Stimulated activated CD8-positive, alpha-beta memory T cell treated with anti-CD3 and anti-CD28 coated beads, Interleukin-4, amount 100 ng/mL, for 48 hours (primary cell): Measurements from ENCODE around the gene NRG2.

Source experiments
- DNase-seq: peaks from one replicate; pipeline ENCODE4 v3.0.0-alpha.2; 2020

The NRG2 gene

DNA sequence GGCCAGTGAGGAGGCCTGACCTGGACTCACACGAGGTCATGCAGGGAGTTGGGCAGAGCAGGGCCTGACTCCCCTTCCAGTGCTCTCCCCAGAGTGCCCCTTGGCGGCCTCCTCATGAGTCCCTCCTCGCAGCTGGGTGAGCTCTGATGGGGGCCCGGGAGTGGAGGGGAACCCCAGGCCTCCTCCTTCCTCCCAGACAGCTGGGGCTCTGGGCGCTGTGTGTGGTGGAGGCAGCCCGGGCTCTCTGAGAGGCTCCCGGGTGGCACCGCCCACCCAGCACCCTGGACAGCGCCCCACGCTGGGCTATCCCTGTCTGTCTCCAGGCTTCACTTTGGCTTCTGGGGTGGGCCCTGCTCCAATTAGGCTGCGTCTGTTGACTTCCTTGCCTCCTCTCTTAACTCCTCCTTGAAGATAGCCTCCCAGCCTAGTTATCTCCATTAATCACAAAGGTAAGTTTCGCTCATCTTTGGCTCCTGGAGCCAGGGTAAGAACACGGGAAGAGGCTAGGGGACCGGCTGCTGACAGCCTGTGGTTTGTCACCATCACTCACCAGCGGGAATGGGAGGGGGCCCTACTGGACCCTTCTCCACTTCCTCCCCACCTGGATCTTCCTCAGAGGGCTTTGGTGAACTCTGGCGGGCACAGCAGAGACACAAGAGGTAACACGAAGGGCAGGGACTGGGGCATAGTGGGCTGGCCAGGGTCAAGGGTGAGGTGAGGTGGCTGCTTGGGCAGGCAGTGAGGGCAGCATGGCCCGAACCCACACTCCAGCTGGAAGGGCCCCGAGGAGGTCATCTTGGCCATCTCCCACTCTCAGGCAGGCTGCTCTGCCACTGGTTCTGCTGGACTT, 234.4 kb downstream of the NRG2 start:
- DNase-seq: peak; percentile 66

DNA sequence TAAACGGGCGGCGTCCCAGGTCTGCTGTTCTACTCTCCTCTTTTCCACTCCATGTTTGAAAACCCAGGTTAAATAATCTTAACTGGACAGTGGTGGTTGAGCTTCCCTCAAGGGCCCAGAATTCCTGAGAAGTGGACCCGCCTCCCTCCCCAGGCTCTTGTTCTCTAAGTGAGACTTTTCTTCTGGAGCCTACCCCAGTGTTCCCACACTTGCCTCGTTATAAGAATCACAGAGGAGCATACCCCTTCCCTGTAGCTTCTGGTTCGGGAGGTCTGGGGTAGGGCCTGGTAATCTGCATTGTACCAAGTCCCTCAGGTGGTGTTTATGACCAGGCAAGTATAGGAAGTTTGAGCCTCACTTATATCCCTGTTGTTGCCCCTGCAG, 235.5 kb downstream of the NRG2 start:
- no peak for DNase-seq

DNA sequence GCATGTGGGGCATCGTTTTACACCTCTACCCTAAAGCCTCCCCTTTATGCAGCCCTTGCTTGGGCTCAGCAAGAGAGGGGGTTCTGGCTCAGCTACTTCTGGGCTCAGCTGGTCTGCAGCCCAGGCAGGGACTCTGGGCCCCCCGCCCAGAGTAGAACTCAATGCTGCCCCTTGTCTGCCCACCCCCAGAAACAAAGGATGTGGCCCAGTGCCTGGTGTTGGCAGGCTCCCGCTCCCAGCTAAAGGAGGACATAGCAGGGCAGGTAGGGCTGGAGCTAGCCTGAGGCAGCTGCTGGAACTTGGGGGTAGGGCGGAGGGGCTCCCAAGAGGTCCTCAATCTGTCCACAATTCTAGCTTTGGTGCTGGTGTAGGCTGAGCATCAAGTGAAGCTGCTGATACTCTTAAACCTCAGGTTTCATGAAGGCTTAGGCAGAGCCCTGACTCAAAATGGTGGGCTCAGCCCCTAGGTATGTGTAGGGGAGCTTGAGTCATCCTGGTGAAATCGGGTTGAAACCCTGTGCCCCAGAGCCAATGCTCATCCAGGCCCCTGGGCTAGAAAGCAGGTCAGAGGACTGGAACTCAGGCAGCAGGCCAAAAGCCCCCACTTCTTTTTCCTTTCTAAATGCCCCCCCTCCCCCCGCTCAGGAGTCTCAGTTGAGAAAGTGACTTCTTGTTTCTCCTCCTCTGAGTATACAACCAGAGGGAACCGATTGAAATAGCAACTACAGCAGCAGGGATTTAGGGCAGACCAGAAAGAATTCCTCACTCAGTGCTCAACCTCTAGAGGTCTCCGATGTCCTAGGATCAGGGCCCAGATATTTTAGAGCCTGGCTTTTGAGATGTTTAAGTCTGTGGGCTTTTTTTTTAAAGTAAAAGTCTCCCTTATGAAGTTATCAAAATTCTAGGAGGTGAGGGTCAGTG, 236.1 kb downstream of the NRG2 start:
- no peak for DNase-seq

DNA sequence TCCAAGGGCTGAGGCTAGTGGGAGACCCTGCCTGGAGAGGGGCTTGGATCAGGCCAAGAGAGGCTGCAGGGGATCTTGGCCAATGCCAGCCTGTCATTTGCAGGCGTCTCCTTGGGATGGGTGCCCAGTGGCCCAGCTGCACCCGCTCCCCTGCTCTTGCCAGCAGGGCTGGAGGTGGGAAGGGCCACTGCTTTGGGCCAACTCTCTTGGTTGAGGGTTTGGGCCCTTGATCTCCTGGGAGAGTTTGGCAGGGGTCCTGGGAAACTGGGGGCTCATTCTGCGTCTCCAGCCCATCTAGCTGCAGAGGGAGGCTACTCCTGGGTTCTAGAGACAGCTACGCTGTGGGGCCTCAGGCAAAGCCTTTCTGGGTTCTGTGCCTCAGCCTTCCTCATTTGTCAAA, 237.0 kb downstream of the NRG2 start:
- no peak for DNase-seq

DNA sequence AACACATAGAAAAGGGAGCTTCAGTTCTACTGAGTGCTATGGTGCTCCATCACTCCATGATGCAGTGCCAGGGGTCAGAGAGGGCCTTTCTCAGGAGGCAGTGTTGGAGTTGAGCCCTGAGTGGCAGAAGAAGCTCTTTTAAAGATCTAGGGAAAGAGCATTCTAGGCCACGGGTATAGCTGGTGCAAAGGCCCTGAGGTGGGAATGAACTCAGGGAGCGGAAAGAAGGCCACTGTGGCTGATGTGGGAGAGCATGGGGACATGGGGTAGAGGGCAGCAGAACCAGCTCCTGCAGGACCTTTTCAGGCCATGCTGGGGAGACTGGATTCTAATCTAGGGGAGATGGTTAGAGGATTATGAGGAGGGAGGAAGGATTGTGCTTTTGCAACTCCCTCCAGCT, 237.6 kb downstream of the NRG2 start:
- DNase-seq: no peak

DNA sequence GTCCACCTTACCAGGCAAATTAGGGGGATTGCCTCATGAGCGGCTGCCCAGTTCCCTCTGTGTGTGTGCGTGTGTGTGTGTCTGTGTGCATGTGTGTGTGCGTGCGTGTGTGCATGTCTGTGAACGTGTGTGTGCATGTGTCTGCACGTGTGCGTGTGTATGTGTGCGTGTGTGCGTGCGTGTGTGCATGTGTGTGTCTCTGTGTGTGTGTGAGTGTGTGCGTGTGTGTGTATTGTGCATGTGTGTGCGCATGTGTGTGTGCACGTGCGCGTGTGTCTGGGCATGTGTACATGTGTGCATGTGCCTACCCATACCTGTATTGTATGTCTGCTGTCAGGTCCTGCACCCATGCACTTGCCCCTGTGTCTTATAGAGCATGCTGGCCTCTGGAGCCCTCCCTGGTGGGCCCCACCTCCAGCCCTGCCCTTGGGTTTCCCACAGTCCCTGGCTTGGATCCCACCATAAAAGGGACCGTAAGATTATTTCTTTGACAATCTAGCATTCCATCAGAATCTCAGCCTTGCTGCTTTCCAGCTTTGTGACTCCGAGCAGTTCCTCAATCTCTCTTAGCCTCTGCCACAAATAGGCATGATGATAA, 238.2 kb downstream of the NRG2 start:
- DNase-seq: no peak

DNA sequence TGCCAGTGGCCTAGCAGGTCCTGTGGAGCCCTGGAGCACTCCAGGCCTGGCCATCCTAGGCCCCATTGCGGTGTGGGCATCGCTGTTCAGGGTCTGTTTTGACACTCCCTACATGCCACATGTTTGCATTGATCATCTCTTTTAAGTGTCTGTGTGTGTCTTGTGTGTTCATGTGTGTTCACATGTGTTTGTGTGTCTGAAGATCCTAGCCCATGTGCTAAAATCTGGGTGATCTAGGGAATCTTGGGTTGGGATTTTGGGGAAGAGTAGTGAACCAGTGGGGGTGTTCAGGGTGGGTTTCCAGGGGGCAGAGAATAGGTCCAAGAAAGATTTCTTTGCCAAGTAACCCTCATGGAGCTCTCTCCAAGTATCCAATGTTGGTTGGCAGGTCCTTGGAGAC, 239.1 kb downstream of the NRG2 start:
- DNase-seq: no peak

DNA sequence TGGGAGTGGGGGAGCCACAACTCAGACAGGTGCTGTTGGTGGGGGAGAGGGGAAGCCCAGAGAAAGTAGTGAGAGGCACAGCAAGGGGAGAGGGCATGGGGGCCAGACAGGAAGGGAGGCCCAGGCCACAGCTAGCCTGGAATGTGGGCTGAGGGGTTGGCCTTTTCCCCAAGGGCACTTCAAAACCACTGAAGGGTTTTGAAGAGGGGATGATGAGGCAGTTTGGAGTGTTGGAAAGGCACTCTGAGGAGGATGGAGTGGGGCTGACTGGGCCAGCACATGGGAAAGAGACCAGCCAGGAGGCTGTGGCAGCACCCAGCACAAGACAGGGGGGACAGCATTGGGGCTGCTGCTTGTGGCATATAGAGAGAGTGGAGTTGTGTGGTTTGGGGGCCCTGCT, 243.7 kb downstream of the NRG2 start:
- DNase-seq: no peak

DNA sequence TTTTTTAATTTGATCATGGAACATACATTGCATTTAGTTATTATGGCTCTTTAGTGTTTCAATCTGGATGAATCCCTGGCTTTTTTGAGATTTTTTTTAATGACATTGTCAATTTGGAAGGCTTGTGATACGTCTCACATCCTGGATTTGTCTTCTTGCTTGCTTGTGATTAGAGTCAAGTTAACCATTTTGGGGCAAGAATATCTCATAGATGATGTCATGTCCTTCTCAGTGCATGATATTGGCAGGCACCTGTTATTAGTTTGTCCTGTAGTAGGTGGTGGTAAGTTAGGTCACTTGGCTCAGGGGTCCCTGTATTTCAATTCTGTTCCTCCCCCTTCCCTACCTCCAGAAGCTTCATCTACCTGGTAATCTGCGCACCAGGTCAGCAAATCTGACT, 244.2 kb downstream of the NRG2 start:
- DNase-seq: no peak

DNA sequence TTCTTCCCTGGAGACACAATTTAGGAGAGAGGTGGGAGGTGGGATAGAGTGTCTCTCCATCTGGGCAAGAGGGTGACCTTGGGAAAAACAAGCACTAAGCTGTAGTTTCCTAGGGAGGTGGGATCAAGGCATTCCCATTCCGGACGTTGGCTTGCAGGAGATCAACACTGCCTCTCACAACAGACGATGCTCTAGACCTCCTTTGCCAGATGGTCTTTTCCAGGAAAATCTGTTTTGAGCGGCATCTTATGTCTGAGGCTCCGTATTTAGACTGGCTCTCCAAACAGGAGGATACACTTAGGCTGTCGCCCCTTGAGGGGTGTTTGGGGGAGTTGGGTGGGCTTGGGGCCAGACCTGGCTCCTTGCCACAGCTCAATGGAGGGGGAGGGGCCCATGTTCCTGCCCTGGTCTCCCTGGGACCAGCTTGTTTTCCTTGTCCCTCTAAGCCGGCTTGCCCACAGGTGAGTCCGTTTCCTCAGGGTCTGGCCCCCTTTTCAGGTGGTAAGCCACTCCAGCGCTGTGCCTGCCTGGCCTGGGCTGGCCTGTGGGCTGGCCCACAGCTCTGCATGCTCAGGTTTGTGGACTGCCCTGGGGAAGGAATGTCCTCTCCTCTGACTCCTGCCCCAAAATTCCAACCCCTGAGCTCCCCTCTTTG, 245.1 kb downstream of the NRG2 start:
- DNase-seq: no peak

DNA sequence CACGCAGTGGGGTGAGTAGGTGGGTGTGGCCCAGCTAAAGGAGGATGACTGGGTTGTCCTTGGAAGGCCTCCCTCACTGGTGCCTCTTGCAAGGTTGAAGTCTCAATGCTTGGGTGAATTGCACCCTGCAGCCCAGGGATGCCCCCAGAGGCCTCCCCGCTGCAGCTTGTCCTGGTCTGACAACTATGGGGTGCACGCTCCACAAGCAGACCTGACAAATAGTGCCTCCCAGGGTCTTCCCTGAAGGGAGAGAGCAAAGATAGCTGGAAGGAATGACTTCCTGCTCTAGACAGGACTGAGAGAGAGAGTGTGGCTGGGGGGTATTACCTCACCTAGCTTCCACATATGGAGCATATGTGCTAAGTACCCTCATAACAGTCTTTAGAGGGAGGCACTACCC, 245.8 kb downstream of the NRG2 start:
- DNase-seq: no peak
